Stomach (tissue), 9 donors: Measurements from ENCODE around the gene EGFR. TPM values are rescaled to one million over a fixed set of nuclear protein-coding genes. Genes with fewer than 3 reads are reported as not detected.
A peak's percentile ranks its signal among the peaks of the same experiment; 100 is the strongest.

ENCODE experiments used
- DNase-seq, 2 donors: peaks; one replicate each; pipeline versions ENCODE4 v3.0.0 to v3.0.0-alpha.2; 2013 to 2019
- H3K27ac ChIP-seq, 5 donors: fragments of 200-600 bp in 4 of 5; sonication (generic) in 4 of 5; one replicate each; pipeline ENCODE4 v1.5.1; 2013 to 2019; ENCODE audit warnings: mild to moderate bottlenecking in 1 of 5, moderate library complexity in 1 of 5
- H3K27me3 ChIP-seq, 3 donors: fragments of 200-600 bp; sonication (generic); one replicate each; pipeline ENCODE4 v1.5.1; 2017 to 2019; ENCODE audit warnings: mixed run types in 1 of 3
- H3K36me3 ChIP-seq, 4 donors: fragments of 200-600 bp; sonication (generic); 1 replicate in 3 of 4; 2 replicates in 1 of 4; pipeline ENCODE4 v1.5.1; 2016 to 2019
- H3K4me1 ChIP-seq, 4 donors: fragments of 200-600 bp; sonication (generic); one replicate each; pipeline ENCODE4 v1.5.1; 2016 to 2019
- H3K4me3 ChIP-seq, 4 donors: fragments of 200-600 bp; sonication (generic) in 3 of 4; one replicate each; pipeline ENCODE4 v1.5.1; 2016 to 2019; ENCODE audit warnings: mild to moderate bottlenecking in 1 of 4
- H3K9me3 ChIP-seq, 4 donors: fragments of 200-600 bp; sonication (generic); one replicate each; pipeline ENCODE4 v1.5.1; 2016 to 2019
- EP300 ChIP-seq: sonication (generic); formaldehyde crosslinking; IDR thresholded peaks from one replicate; pipeline ENCODE4 v1.6.1; 2017; ENCODE audit warnings: antibody characterized with exemption
- POLR2A ChIP-seq, 4 donors: fragments of 450-650 bp; IDR thresholded peaks; one replicate each; pipeline ENCODE4 v1.6.1; 2016; ENCODE audit warnings: antibody characterized with exemption in 4 of 4, control low read depth in 2 of 4, mild to moderate bottlenecking in 1 of 4, moderate library complexity in 1 of 4
- POLR2AphosphoS5 ChIP-seq, 3 donors: sonication (generic); formaldehyde crosslinking; IDR thresholded peaks; one replicate each; pipeline ENCODE4 v1.6.1; 2016; ENCODE audit warnings: antibody characterized with exemption in 3 of 3
- WGBS, 5 donors: extraction: QIAGEN DNeasy Blood & Tissue Kit in 3 of 5; methylation state at CpG; one replicate each; pipeline versions ENCODE4 v1.1.5 to v1.1.7; 2013 to 2018; 5-methylcytosine and 5-hydroxymethylcytosine counted together
- intact Hi-C: fragments of 100-400 bp; cut with DNase I; formaldehyde crosslinking; loops from one replicate; pipeline ENCODE4 v1.15.1; 2023; ENCODE audit warnings: low total_unique reads
- polyA plus RNA-seq, 3 donors: library from polyadenylated mRNA; stranded (reverse); fragments of 200-250 nt; gene quantifications; one replicate each; pipeline ENCODE4 v1.2.3, GENCODE V29; 2013
- total RNA-seq, 5 donors: library from RNA; depleted of rRNA; stranded (reverse); fragments of >200 nt; gene quantifications; one replicate each; pipeline versions ENCODE4 v1.1.0 to v1.2.3, GENCODE V29; 2014 to 2016
- TF ChIP-seq, protein P1 (sequence below), 7 experiments: fragments of 450-650 bp in 4 of 7; fragments of 200-600 bp in 3 of 7; sonication (generic) in 3 of 7; IDR thresholded peaks; one replicate each; pipeline ENCODE4 v1.5.1; 2016 to 2019; ENCODE audit warnings: antibody characterized with exemption in 7 of 7, control low read depth in 2 of 7, mild to moderate bottlenecking in 1 of 7
- donor health status: healthy with polysubstance abuse.
- donor health status: Bipolar disorder and iron deficiency.
- donor health status: healthy.

EGFR gene
- total and polyA plus RNA-seq, 8 donors = 3.4 to 43.4 (median 32.6) TPM

DNA sequence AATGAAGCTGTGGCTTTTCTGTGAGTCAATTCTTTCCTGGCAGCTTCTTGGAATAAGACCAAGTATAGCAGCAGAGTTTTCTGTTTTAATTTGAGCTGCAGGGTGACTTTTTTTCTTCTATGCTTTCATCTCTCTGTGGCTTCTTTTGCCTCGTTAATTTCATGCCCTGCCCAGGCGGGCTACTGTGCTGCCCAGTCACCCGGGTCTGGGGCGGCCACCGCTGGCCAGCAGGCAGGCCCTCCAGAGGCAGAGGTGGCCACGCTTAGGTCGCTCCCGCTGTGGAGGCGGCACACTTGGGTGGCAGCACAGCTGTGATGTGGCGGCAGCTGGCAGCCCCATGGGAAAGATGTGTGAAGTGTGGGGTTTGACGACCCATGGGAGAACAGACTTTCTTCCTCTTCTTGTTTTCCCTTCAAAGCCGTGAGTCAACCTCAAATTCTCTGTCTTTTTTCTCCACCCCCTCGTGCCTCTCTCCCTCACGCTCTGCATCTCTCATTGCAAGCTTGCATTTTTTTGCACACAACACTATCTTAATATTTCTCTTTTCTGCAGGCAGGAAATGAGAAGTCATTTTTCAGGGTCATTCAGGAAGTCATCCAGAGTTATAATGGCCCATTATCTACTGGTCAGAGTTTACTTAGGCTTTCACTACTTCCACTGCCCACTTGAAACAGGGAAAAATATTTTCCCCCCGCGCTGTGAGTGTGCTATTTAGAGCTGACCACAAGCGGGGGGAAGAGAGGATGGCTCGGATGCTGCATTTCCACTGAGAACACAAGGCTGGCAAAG lies 67.8 kb downstream of the EGFR start:
- intact Hi-C loops = no loop called here
- TF ChIP-seq EP300 (no peak), POLR2A (IDR thresholded peaks at IDR 0.05) (no peak), POLR2AphosphoS5 (IDR thresholded peaks at IDR 0.05) (no peak)
- TF ChIP-seq, protein P1, sequence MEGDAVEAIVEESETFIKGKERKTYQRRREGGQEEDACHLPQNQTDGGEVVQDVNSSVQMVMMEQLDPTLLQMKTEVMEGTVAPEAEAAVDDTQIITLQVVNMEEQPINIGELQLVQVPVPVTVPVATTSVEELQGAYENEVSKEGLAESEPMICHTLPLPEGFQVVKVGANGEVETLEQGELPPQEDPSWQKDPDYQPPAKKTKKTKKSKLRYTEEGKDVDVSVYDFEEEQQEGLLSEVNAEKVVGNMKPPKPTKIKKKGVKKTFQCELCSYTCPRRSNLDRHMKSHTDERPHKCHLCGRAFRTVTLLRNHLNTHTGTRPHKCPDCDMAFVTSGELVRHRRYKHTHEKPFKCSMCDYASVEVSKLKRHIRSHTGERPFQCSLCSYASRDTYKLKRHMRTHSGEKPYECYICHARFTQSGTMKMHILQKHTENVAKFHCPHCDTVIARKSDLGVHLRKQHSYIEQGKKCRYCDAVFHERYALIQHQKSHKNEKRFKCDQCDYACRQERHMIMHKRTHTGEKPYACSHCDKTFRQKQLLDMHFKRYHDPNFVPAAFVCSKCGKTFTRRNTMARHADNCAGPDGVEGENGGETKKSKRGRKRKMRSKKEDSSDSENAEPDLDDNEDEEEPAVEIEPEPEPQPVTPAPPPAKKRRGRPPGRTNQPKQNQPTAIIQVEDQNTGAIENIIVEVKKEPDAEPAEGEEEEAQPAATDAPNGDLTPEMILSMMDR (IDR thresholded peaks at IDR 0.05) = no peak

DNA sequence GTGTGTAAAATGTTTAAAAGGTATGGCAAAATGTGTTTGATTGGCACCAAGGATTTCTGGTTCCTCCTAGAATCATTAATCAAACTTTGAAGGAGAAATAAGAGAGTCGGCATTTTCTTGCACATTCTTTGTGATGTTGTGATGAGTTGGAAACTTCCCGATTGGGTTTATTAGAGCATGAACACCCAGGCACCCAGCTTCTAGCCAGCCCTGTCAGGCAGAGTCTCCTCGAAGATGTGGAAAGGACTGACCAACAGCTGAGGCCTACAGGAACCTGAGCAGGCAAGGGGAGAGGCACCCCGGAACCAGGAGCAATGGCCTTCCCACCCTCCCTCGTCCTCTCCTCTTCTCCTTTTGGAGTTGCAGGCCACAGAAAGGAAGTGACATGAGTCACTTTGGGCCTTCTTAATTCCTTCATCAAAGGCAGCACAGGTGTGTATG lies 68.7 kb downstream of the EGFR start:
- intact Hi-C loops = no loop called here
- H3K27ac ChIP-seq = peak overlapping the region in 4 of 5 donors; percentile 63 to 87 (median 82)

More for the DNA sequence above, 67.8 kb downstream of the EGFR start:
- peaks cover 28 to 62% (median 48%) of the 10 kb centered on the region in 4 donors for H3K4me1 ChIP-seq
- H3K27ac ChIP-seq = peak overlapping the region; percentile 53 to 87 (median 79)
- DNase-seq = peak in 1 of 2 donors; percentile 72
- H3K27me3 ChIP-seq = no peaks in the 10 kb centered on the region
- H3K9me3 ChIP-seq = no peaks in the 10 kb centered on the region
- 12 to 25% (median 14%) methylated on average over 18 of the region's 18 CpGs for WGBS, 5 donors
- peak overlapping the region in 3 of 4 donors; percentile 13 to 25 (median 17) for H3K4me3 ChIP-seq
- no peaks in the 10 kb centered on the region for H3K36me3 ChIP-seq

DNA sequence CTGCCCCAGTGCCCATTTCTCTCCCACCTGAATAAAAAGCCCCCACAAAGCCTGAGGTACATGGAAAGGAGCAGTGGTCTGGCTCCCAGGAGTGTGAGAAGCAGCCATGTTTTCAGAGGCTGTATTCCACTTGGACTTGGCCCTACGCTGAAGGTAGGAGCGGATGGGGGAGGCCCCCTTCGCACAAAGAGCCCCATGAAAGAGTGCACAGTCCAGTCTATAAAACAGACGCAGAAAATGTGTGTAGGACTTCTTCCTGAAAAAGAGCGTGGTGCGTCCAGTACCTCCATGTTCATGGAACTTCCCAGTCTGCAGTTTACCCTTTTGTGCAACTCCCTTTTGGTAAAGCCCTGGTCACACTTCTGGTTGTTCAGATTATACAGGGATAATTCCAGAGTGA lies 69.3 kb downstream of the EGFR start:
- Histone ChIP-seq H3K4me3 (no peak overlapping the region), H3K27me3 (no peaks in the 10 kb centered on the region), H3K9me3 (no peaks in the 10 kb centered on the region), H3K4me1 (peaks cover 39 to 64% (median 51%) of the 10 kb centered on the region in 4 donors), H3K27ac (peak overlapping the region in 3 of 5 donors; percentile 79 to 87 (median 84)), H3K36me3 (no peaks in the 10 kb centered on the region)
- intact Hi-C loops = no loop called here
- 89 to 99% (median 96%) methylated on average over 6 of the region's 6 CpGs for WGBS, 5 donors
- DNase-seq = no peak
- TF ChIP-seq, protein P1 (IDR thresholded peaks at IDR 0.05) = no peak
- no peak for TF ChIP-seq POLR2A (IDR thresholded peaks at IDR 0.05)
- no peak for TF ChIP-seq EP300
- no peak for TF ChIP-seq POLR2AphosphoS5 (IDR thresholded peaks at IDR 0.05)

More for the DNA sequence above, 68.7 kb downstream of the EGFR start:
- WGBS, 5 donors = 69 to 93% (median 83%) methylated on average over 5 of the region's 5 CpGs
- no peak for DNase-seq
- H3K9me3 ChIP-seq = no peaks in the 10 kb centered on the region
- no peaks in the 10 kb centered on the region for H3K27me3 ChIP-seq
- peaks cover 37 to 62% (median 49%) of the 10 kb centered on the region in 4 donors for H3K4me1 ChIP-seq
- TF ChIP-seq POLR2AphosphoS5 (IDR thresholded peaks at IDR 0.05) (no peak), EP300 (no peak), POLR2A (IDR thresholded peaks at IDR 0.05) (no peak)
- TF ChIP-seq, protein P1 (IDR thresholded peaks at IDR 0.05) = no peak
- H3K4me3 ChIP-seq = no peak overlapping the region
- no peaks in the 10 kb centered on the region for H3K36me3 ChIP-seq

DNA sequence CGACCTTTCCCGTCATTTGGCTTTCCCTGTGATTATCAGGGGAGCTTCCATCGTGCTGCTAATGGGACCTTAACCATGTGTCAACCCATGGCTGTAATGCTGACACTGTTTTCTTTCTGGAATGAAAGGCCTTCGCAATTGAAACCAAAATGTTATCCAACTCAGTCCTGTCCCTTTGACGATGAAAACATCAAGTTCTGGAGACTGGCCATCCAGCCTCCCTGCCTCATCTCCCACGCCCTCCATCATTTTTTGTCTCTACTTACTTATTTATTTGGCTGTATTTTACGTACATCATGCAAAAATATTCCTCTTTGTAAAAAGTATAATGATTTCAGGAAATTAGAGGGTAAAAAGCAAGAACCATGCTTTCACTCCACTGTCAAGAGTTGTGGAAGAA lies 69.8 kb downstream of the EGFR start:
- Histone ChIP-seq H3K27ac (peak overlapping the region in 2 of 5 donors; percentile 79 to 87), H3K4me1 (peaks cover 39 to 69% (median 51%) of the 10 kb centered on the region in 4 donors)
- 72 to 90% (median 76%) methylated on average over 7 of the region's 7 CpGs for WGBS, 5 donors

More for the DNA sequence above, 69.8 kb downstream of the EGFR start:
- TF ChIP-seq EP300 = no peak
- no peak overlapping the region for H3K4me3 ChIP-seq
- no peaks in the 10 kb centered on the region for H3K27me3 ChIP-seq
- H3K9me3 ChIP-seq = no peaks in the 10 kb centered on the region
- DNase-seq = peak in 1 of 2 donors; percentile 47
- intact Hi-C loops = no loop called here
- H3K36me3 ChIP-seq = no peaks in the 10 kb centered on the region
